Activated CD8-positive, alpha-beta memory T cell treated with anti-CD3 and anti-CD28 coated beads for 36 hours (primary cell): Measurements from ENCODE around the gene ENDOV. TPM values are rescaled to one million over a fixed set of nuclear protein-coding genes. Genes with fewer than 3 reads are reported as not detected.

Experiments used
- CTCF ChIA-PET: fragments of 350-600 bp; sonication (Branson Sonifier 250); formaldehyde crosslinking; loops from one replicate; lab custom pipeline; 2021; ENCODE audit warnings: antibody characterized with exemption; lab: Charles Lee
- POLR2A ChIA-PET: fragments of 350-600 bp; sonication (Branson Sonifier 250); formaldehyde crosslinking; loops from one replicate; lab custom pipeline; 2021; ENCODE audit warnings: antibody characterized with exemption; lab: Charles Lee
- total RNA-seq, 2 experiments: library from RNA; stranded (reverse); gene quantifications; one replicate each; pipeline ENCODE4 v1.2.3, GENCODE V29; 2021

Gene ENDOV
- total RNA-seq, 2 experiments from 2014 or later: 11.9 to 15.2 TPM

DNA sequence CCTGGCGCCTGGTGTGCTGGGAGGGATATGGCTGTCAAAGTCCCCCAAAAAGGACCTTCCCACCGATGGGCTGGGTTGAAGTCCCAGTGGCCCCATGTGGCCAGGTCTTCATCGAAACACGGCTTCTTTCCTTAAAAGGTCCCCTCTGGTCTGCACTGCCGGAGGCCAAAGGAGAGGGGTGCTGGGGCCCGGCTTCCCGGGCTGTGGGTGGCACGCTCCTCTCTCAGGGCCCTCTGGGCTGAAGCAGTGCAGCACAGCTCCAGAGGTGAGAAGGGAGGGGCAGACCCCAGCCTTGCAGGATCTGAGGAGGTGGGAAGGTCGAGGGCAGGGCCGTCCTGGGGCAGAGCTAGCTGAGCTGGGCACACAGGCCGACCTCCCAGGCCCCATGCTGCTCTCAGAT, 54.7 kb downstream of the ENDOV start:
- CTCF ChIA-PET: interaction anchor here (0.6 kb wide), 1 partner anchor 395 kb away, joined by 3 read pairs; no protein-coding TSS in a partner anchor
- POLR2A ChIA-PET: no interaction called here

DNA sequence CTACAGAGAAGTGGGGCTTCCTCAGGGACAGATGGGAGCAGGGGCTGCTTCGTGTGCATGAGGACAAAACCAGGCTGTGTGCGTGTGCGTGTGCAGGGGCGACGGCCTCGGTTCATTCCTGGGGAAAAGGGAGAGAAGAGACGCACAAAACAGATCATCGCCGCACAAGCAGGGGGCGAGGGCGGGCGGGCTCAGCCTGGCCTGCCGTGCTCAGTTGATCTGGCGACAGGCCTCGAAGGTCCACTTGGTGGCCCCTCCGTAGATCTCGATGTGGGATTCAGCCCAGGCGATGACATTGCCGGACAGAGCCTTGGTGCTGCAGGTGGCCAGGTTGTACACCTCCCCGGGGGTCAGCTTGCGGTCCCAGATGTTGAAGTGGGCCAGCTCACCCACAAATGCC, 55.6 kb downstream of the ENDOV start:
- POLR2A ChIA-PET: interaction anchor here (0.9 kb wide), 1 partner anchor 16 kb away, joined by 3 read pairs; no protein-coding TSS in a partner anchor
- CTCF ChIA-PET: no interaction called here

DNA sequence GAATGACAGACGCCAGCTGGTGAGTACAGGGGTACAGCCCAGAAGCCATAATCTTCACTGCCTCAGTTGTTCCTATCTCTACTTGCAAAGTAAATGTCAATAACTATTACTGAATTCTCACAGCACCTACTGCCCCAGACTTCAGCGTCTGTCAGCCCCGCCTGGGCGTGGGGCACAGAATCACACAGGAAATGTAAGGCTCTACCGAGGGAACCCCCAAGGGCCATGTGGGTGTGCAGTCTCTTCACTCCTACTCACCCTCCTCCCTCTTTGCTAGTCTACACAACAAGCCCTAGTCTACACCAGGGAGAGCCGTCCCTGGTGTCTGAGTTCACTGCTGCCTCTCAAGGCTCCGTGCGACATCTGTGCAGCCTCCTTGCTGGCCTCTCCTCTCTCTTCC, 57.0 kb downstream of the ENDOV start:
- CTCF ChIA-PET: no interaction called here
- POLR2A ChIA-PET: no interaction called here

- ChIA-PET CTCF (no interaction called here), POLR2A (no interaction called here)
Observed at GRCh38 chr17:80472996-80473395, 58.0 kb downstream of the ENDOV start.

GRCh38 chr17:80473701-80474100, 58.7 kb downstream of the ENDOV start:
- ChIA-PET CTCF (no interaction called here), POLR2A (no interaction called here)

DNA sequence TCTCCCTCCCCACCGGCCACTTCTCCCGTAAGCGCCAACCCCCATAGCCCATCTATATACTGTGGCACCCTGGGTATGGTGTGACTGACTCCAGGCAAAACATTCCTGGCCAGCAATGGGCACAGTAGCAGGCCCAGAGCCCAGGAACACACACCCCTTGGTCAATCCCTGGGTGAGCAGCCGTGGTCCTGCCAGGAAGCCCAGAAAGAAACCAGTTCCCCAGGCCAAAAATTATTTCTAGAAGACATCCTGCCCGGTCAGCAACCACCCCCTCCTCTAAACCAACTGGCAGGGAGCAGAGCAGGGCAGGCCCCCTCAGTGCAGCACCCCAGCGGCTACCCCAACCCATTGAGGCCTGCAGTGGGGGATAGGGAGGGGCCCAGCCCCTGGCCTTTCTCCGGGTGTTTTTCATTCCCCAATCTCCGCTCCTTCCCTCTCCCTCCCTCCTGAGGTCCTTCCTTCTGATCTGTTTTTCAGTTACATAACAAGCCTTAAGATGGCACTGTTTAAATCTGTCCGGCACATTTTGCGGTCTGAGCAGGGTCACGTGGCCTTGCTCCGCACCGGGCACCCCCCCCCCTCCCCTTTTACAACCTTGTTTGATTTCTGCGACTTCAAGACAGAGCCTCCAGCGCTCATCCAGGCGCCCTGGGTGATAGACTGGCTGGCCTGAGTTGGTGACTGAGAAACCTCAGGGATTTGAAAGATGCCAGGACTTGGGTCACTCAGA, 59.4 kb downstream of the ENDOV start:
- POLR2A ChIA-PET: no interaction called here
- CTCF ChIA-PET: no interaction called here

GRCh38 chr17:80474961-80475909, 60.3 kb downstream of the ENDOV start:
- CTCF ChIA-PET: interaction anchor here (0.9 to 2.2 kb wide), 2 partner anchors 48 to 101 kb away, joined by 3 to 5 read pairs; no protein-coding TSS in a partner anchor
- POLR2A ChIA-PET: no interaction called here

- POLR2A ChIA-PET: interaction anchor here (1.3 kb wide), 1 partner anchor 21 kb away, joined by 4 read pairs; no protein-coding TSS in a partner anchor
- CTCF ChIA-PET: interaction anchor here (0.9 to 2.2 kb wide), 4 partner anchors 12 to 100 kb away, joined by 3 to 5 read pairs (median 3); no protein-coding TSS in a partner anchor
Observed at GRCh38 chr17:80475910-80476876, 61.2 kb downstream of the ENDOV start, which contains the start of gene NPTX1. TSS of gene NPTX1 (minus strand) at chr17:80476607. CDS start at chr17:80476446, 161 bp downstream.

DNA sequence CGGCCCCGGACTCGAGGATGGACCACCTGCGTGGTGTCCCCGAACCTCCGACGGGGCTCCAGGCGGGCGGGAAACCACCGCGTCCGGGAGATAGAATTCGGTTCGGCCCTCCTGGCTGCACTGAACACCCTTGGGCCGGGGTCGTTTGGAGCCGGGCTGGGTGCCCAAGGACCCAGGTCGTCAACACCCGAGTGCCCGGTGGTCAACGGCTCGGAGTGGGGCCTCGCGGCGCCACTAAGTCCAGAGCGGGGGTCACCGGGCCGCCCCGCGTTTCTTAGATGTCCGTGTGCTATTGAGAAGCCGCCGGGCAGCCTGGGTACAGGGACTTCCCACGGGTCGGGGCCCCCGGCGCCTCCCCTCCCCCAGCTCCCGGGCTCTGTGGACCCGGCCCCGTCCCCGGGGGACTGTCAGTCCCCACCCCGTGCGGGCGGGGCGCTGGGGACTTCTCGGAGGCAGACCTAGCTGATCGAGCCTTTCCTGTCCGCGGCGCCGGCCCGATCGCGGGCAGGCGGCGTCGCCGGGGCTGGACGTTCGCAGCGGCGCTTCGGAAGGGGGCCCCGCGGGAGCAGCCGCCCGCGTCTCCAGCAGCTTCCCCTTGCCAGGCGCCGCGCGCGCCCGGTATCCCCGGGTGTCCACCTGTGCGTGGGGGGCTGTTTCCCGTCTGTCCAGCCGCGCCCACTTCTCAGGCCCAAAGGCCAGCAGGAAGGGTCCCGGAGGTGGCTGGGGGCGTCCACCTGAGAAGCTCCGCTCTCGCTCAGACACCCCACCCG, 62.1 kb downstream of the ENDOV start:
- ChIA-PET POLR2A (interaction anchor here (1.3 kb wide), 1 partner anchor 22 kb away, joined by 4 read pairs; no protein-coding TSS in a partner anchor), CTCF (interaction anchor here (1.0 to 2.2 kb wide), 3 partner anchors 13 to 99 kb away, joined by 3 to 5 read pairs (median 3); no protein-coding TSS in a partner anchor)

- ChIA-PET POLR2A (interaction anchor here (1.3 kb wide), 1 partner anchor 23 kb away, joined by 4 read pairs; no protein-coding TSS in a partner anchor), CTCF (interaction anchor here (0.9 to 1.0 kb wide), 2 partner anchors 51 to 98 kb away, joined by 3 read pairs; no protein-coding TSS in a partner anchor)
Observed at GRCh38 chr17:80477647-80478478, 62.9 kb downstream of the ENDOV start.

DNA sequence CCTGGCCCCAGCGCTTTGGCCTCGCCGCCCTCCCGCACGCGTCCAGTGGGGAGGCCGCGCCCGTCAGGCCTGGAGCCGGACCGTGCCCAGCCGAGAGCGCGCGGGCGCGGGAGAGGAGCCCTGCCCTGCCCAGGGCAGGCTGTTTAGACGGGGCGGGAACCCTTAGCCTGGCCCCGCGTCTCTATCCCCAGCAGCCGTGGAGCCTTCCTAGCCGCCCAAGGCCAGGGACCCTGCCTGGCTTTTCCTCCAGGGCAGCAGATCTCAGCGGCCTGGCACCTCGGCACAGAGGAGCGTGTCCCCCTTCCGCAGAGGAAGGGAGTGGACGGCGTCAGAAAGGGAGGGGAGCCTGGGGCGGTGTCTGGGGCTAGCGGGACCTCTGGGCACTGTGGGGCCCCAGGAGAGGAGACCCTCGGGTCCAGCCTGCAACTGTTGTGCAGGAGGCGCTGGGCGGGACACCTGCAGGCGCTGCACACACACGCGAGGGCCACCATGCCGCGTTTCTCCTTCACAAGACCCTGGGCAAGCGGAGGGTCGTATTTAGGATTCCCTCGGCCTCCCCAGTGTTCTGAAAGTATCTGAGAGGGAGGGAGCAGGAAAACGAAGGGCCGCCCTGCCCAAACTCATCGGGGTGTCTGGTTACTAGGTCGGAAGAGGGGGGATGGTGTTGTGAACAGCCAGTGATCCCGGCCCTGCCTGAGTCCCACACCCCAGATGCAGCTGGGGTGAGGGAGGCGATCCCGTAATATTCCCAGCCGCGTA, 63.7 kb downstream of the ENDOV start:
- POLR2A ChIA-PET: no interaction called here
- CTCF ChIA-PET: interaction anchor here (0.9 kb wide), 1 partner anchor 97 kb away, joined by 3 read pairs; no protein-coding TSS in a partner anchor

GRCh38 chr17:80479246-80479566, 64.2 kb downstream of the ENDOV start:
- CTCF ChIA-PET: interaction anchor here (1.0 kb wide), 1 partner anchor 17 kb away, joined by 3 read pairs; no protein-coding TSS in a partner anchor

GRCh38 chr17:80480248-80480647, 65.3 kb downstream of the ENDOV start:
- ChIA-PET CTCF (interaction anchor here (1.0 kb wide), 1 partner anchor 16 kb away, joined by 3 read pairs; no protein-coding TSS in a partner anchor), POLR2A (no interaction called here)

More at GRCh38 chr17:80479246-80479566, 64.2 kb downstream of the ENDOV start:
- POLR2A ChIA-PET: no interaction called here

- ChIA-PET POLR2A (no interaction called here), CTCF (no interaction called here)
Observed at GRCh38 chr17:80481284-80482057, 66.5 kb downstream of the ENDOV start.

- CTCF ChIA-PET: no interaction called here
- POLR2A ChIA-PET: no interaction called here
Observed at GRCh38 chr17:80482058-80482318, 67.0 kb downstream of the ENDOV start.
